Measurements from ENCODE around the gene CREB5. TPM values are rescaled to one million over a fixed set of nuclear protein-coding genes. Genes with fewer than 3 reads are reported as not detected.
"Not testable (repeated sequence)": the region's sequence is repeated elsewhere in the genome, so short reads cannot be mapped to it uniquely, and the experiment has no call there.

The CREB5 gene
- total RNA-seq, 2 donors from 2014 or later: 0.53 to 2.6 TPM

DNA sequence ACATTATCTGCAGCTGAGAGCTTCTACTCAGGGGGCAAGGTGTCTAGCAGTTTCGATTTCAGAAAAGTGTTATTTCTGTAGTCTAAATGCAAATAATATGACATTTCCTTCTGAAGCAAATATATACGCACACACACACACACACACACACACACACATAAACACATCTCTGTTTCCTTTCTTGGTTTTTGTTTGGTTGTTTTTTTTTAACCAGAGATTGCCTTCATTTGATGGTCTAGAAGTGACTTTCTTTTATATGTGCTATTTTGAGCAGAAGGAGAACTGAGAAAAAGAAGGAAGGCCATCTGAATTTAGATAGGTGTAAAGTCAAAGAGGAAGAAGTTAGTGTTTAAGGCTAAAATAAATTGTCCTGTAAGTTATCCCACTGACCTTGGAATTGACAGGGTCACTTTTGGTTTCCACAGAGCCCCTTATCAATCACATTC lies 403.6 kb downstream of the CREB5 start:
- Mint-ChIP-seq H3K4me1 (no peaks in the 10 kb centered on the region), H3K4me3 (no peak overlapping the region), H3K9me3 (no peaks in the 10 kb centered on the region), H3K36me3 (ENCODE audit: low read depth) (no peaks in the 10 kb centered on the region), H3K27ac (no peak overlapping the region), H3K27me3 (ENCODE audit: insufficient read depth) (no peaks in the 10 kb centered on the region)
- Histone ChIP-seq H3K9me3 (ENCODE audit: control insufficient read depth, low read length) (no peaks in the 10 kb centered on the region), H3K4me1 (ENCODE audit: control insufficient read depth, insufficient read depth, low read length) (no peaks in the 10 kb centered on the region), H3K27me3 (ENCODE audit: control insufficient read depth, insufficient read depth, low read length, poor library complexity, severe bottlenecking) (no peaks in the 10 kb centered on the region), H3K27ac (ENCODE audit: low read depth, low read length) (no peak overlapping the region), H3K4me3 (ENCODE audit: low read length) (no peak overlapping the region), H3K36me3 (ENCODE audit: control insufficient read depth, insufficient read depth, low read length) (no peaks in the 10 kb centered on the region), H3K9ac (ENCODE audit: extremely low read depth, low read length, poor library complexity, severe bottlenecking) (no peak overlapping the region)
- TF ChIP-seq, protein P1, sequence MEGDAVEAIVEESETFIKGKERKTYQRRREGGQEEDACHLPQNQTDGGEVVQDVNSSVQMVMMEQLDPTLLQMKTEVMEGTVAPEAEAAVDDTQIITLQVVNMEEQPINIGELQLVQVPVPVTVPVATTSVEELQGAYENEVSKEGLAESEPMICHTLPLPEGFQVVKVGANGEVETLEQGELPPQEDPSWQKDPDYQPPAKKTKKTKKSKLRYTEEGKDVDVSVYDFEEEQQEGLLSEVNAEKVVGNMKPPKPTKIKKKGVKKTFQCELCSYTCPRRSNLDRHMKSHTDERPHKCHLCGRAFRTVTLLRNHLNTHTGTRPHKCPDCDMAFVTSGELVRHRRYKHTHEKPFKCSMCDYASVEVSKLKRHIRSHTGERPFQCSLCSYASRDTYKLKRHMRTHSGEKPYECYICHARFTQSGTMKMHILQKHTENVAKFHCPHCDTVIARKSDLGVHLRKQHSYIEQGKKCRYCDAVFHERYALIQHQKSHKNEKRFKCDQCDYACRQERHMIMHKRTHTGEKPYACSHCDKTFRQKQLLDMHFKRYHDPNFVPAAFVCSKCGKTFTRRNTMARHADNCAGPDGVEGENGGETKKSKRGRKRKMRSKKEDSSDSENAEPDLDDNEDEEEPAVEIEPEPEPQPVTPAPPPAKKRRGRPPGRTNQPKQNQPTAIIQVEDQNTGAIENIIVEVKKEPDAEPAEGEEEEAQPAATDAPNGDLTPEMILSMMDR (conservative IDR thresholded peaks at IDR 0.05): no peak
- 100% methylated on average over 1 of the region's 2 CpGs; no CpG with 5 or more reads in 1 of the 2 experiments for WGBS, 2 experiments (ENCODE audit: insufficient coverage in 1 of 2, insufficient read length in 1 of 2)
- DNase-seq: no peak

DNA sequence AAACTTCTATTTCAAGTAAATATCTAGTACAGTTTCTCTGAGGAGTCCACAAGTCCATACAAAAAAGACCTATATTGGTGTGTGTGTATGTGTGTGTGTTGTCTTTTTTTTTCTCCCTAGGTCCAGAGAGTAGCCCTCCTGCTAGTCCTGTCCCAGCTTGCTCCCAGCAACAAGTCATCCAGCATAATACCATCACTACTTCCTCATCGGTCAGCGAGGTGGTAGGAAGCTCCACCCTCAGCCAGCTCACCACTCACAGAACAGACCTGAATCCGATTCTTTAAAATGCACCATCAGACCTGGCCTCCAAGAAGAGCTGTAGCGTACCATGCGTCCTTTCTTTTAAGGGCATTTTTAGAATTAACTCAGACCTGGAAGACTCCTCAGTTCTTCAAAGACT lies 406.7 kb downstream of the CREB5 start:
- H3K27me3 Mint-ChIP-seq (ENCODE audit: insufficient read depth): no peaks in the 10 kb centered on the region
- no peak overlapping the region for H3K4me3 Mint-ChIP-seq
- Histone ChIP-seq H3K27ac (ENCODE audit: low read depth, low read length) (no peak overlapping the region), H3K4me3 (ENCODE audit: low read length) (no peak overlapping the region), H3K36me3 (ENCODE audit: control insufficient read depth, insufficient read depth, low read length) (no peaks in the 10 kb centered on the region), H3K9me3 (ENCODE audit: control insufficient read depth, low read length) (no peaks in the 10 kb centered on the region), H3K27me3 (ENCODE audit: control insufficient read depth, insufficient read depth, low read length, poor library complexity, severe bottlenecking) (no peaks in the 10 kb centered on the region), H3K4me1 (ENCODE audit: control insufficient read depth, insufficient read depth, low read length) (no peaks in the 10 kb centered on the region), H3K9ac (ENCODE audit: extremely low read depth, low read length, poor library complexity, severe bottlenecking) (no peak overlapping the region)
- H3K9me3 Mint-ChIP-seq: no peaks in the 10 kb centered on the region
- DNase-seq: no peak
- no peaks in the 10 kb centered on the region for H3K4me1 Mint-ChIP-seq
- WGBS, 2 experiments (ENCODE audit: insufficient coverage in 1 of 2, insufficient read length in 1 of 2): 80 to 91% methylated on average over 4 to 5 of the region's 5 CpGs
- H3K36me3 Mint-ChIP-seq (ENCODE audit: low read depth): no peaks in the 10 kb centered on the region
- TF ChIP-seq, protein P1 (conservative IDR thresholded peaks at IDR 0.05): no peak
- no peak overlapping the region for H3K27ac Mint-ChIP-seq

DNA sequence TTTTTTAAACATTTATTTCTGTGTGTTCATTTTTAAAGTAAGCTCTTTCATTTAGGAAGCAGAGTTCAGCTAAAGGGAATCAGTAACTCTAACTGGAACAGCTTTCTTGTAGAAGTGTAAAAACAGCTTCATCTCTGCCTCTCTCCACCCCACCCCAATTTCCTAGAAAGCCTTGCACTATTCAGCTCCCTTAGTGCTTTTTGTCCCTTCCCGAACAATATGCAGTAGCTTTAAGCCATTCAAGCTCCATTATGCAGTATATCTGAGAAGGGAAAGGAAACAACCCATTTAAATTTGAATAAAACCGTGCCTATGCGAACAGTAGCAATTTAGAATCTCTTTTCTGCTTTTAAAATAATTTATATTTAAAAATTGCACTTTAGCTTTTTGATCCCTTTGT lies 411.3 kb downstream of the CREB5 start:
- TF ChIP-seq, protein P1 (conservative IDR thresholded peaks at IDR 0.05): no peak
- Histone ChIP-seq H3K36me3 (ENCODE audit: control insufficient read depth, insufficient read depth, low read length) (no peaks in the 10 kb centered on the region), H3K27me3 (ENCODE audit: control insufficient read depth, insufficient read depth, low read length, poor library complexity, severe bottlenecking) (no peaks in the 10 kb centered on the region), H3K27ac (ENCODE audit: low read depth, low read length) (no peak overlapping the region), H3K4me1 (ENCODE audit: control insufficient read depth, insufficient read depth, low read length) (no peaks in the 10 kb centered on the region), H3K9me3 (ENCODE audit: control insufficient read depth, low read length) (no peaks in the 10 kb centered on the region), H3K4me3 (ENCODE audit: low read length) (no peak overlapping the region), H3K9ac (ENCODE audit: extremely low read depth, low read length, poor library complexity, severe bottlenecking) (no peak overlapping the region)
- H3K4me1 Mint-ChIP-seq: no peaks in the 10 kb centered on the region
- H3K9me3 Mint-ChIP-seq: no peaks in the 10 kb centered on the region
- H3K4me3 Mint-ChIP-seq: no peak overlapping the region
- 20 to 73% methylated on average over 1 to 3 of the region's 3 CpGs for WGBS, 2 experiments (ENCODE audit: insufficient coverage in 1 of 2, insufficient read length in 1 of 2)
- no peaks in the 10 kb centered on the region for H3K36me3 Mint-ChIP-seq (ENCODE audit: low read depth)
- no peak overlapping the region for H3K27ac Mint-ChIP-seq
- H3K27me3 Mint-ChIP-seq (ENCODE audit: insufficient read depth): no peaks in the 10 kb centered on the region
- no peak for DNase-seq

DNA sequence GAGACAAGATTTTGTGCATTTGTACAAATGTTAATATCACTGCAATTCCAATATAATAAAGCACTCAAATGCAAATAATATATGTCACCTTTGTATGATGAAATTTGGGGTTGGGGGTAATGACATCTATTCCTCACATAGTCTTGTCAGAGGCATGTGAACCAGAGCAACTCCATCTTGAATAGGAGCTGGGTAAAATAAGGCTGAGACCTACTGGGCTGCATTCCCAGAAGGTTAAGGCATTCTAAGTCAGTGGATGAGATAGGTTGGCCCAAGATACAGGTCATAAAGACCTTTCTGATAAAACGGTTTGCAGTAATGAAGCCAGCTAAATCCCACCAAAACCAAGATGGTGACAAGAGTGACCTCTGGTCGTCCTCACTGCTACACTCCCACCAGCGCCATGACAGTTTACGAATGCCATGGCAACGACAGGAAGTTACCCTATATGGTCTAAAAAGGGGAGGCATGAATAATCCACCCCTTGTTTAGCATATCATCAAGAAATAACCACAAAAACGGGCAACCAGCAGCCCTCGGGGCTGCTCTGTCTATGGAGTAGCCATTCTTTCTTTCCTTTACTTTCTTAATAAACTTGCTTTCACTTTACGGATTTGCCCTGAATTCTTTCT lies 413.6 kb downstream of the CREB5 start:
- not testable (repeated sequence) for H3K4me1 ChIP-seq (ENCODE audit: control insufficient read depth, insufficient read depth, low read length); H3K27ac ChIP-seq (ENCODE audit: low read depth, low read length); H3K27me3 Mint-ChIP-seq (ENCODE audit: insufficient read depth); H3K36me3 Mint-ChIP-seq (ENCODE audit: low read depth); H3K9me3 ChIP-seq (ENCODE audit: control insufficient read depth, low read length); H3K9me3 Mint-ChIP-seq; H3K9ac ChIP-seq (ENCODE audit: extremely low read depth, low read length, poor library complexity, severe bottlenecking); H3K36me3 ChIP-seq (ENCODE audit: control insufficient read depth, insufficient read depth, low read length); H3K4me3 ChIP-seq (ENCODE audit: low read length); H3K4me1 Mint-ChIP-seq; H3K27me3 ChIP-seq (ENCODE audit: control insufficient read depth, insufficient read depth, low read length, poor library complexity, severe bottlenecking); H3K4me3 Mint-ChIP-seq; H3K27ac Mint-ChIP-seq; DNase-seq
- 93 to 97% methylated on average over 4 to 8 of the region's 8 CpGs for WGBS, 2 experiments (ENCODE audit: insufficient coverage in 1 of 2, insufficient read length in 1 of 2)
